NCI-H2196 treated with DMSO at 0.1 percent for 48 hours (cell line): ENCODE results near the gene HOXA3.
A peak's percentile ranks its signal among the peaks of the same experiment; 100 is the strongest.

Experiments used
- DNase-seq: peaks from one replicate; lab custom pipeline; 2025; ENCODE audit not compliant: unreplicated experiment; lab: John Stamatoyannopoulos, UW

HOXA3 gene

DNA sequence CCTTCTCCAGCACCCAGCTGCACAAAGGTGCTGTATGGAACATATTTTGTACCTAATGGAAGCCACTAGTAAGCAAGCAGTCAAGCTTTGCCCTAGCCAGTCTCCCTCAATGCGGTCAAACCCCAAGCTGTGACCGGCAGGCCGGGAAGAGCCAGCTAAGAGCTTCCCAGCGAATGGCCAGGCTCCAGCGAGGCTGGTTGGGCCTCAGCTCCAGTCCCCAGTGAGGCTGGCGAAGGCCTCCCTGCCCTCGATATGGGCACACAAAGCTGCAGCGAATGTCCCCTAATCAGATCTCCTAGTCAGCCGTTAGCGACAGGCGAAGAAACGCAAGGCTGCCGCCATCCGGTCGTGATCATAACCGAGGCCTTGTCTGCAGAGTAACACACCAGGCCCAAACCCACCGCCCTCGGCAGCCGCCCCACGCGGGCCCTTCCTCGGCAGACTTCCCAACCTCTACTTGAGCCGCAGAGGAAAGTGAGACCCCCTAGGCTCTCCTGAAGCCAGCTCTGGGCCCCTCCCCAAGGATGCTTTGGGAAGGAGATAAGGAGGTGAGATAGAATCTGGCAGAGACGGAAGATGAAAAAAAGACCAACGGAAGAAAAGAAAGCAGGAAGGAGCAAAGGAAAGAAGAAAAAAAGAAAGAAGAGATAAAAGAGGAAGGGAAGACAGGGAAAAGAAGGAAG is 16.0 kb upstream of the HOXA3 start:
- DNase-seq: no peak

DNA sequence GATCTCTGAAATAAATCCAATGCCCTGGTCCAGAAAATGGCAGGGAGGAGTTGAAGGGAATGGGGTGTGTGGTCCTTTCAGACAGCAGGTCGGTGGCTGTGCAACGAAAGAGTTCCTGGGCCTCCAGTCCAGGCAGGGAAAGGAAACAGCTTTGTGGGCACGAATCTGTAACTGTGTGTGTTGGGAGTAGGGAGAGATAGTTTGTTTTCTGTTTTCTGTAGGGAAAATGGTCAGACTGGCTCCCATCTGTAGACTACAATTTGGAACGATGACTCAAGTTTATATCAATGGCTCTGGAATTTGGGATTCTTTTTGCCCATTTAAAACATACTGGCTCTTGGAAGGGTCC is 15.5 kb upstream of the HOXA3 start:
- no peak for DNase-seq

DNA sequence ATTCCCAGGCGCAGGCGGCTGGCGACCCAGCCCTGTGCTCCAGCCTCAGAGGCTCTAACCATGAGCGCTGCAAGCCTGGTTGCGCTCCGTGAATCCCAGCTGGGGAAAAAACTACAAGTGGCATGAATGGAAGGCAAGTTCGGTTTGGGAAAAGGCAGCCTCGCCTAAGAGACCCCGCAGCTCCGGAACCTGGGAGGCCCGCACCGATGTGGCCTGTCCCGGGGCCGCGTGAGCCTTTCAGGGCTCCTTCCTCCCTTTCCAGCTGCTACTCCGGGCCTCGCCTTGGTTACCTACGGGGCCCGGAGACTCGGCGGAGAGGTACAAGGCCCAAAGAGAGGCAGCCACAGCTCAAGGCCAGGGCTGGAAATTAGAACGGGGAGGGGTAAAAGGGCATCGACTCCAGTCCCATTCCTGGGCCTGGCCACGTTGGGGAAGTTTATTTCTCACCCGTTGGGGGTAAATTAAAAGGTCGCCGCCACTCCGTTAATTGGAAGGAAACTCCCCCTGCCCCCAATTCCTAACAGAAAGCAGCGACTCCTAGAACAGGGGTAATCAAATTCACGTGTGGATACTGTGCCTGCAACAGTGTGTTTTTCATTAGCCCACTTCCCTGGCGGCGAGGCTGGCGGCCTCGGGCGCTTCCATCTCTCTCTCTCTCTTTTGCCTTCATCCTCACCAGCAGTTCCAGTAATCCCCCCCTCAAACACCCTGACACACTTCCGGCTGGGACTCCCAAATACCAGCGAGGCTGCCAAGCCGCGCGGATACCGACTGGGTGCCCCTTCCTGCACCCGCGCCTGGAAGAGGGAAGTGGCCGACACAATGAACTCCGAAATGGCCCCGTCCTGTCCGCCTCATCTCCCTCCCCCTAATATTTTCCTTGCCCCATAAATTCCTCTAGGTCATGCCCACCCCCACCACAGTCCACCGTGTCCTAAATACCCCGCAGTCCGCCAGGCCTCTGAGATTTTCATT is 14.4 kb upstream of the HOXA3 start:
- no peak for DNase-seq

DNA sequence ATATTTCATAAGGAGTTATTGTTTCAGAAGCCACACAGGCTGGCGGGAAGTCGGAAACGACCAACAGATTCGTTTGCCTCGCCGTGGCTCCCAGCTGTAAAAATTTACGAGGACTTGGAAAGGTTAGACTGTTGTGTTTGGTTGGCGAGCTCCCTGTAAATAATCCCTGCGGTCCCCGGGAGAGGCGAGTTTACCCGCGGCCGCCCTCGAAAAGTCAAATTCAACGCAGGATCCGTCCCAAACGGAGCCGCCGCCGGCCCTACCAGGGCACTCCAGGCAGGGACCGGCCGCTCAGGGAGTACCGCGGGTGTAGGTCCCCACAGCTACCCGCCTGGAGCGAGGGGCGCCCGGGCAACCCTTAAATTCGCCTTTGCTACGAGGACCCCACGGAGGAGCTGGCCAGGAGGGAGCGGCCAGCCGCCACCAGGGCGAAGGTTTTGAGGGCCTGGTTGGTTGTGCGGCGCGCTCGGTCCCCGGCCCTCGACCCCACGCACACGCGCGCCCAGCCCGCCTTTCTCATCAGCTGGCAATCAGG is 13.7 kb upstream of the HOXA3 start:
- DNase-seq: no peak

DNA sequence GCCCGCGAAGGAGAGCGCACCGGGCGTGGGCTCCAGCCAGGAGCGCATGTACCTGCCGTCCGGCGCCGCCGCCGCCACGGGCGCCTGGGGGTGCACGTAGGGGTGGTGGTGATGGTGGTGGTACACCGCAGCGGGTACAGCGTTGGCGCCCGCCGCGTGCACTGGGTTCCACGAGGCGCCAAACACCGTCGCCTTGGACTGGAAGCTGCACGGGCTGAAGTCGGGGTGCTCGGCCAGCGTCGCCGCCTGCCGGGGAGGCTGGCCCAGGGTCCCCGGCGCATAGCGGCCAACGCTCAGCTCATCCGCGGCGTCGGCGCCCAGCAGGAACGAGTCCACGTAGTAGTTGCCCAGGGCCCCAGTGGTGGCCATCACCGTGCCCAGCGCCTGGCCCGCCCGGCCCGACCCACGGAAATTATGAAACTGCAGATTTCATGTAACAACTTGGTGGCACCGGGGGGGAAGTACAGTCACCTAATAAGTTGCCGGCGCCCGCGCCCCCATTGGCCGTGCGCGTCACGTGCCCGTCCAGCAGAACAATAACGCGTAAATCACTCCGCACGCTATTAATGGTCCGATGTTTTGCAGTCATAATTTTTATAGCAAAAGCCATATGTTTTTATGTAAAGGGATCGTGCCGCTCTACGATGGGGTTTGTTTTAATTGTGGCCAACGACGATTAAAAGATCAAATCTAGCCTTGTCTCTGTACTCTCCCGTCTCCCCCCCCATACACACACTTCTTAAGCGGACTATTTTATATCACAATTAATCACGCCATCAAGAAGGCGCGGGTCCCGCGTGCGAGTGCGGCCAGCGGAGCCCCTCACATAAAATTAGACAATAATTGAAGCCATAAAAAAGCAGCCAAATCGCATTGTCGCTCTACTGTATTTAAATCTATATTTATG is 13.0 kb upstream of the HOXA3 start, which contains the start of gene HOXA9:
Gene HOXA9, minus strand, starts transcription at position 449 of the 907 bp plus-strand sequence. Its CDS starts 80 bp downstream, at position 369.
- DNase-seq: no peak

DNA sequence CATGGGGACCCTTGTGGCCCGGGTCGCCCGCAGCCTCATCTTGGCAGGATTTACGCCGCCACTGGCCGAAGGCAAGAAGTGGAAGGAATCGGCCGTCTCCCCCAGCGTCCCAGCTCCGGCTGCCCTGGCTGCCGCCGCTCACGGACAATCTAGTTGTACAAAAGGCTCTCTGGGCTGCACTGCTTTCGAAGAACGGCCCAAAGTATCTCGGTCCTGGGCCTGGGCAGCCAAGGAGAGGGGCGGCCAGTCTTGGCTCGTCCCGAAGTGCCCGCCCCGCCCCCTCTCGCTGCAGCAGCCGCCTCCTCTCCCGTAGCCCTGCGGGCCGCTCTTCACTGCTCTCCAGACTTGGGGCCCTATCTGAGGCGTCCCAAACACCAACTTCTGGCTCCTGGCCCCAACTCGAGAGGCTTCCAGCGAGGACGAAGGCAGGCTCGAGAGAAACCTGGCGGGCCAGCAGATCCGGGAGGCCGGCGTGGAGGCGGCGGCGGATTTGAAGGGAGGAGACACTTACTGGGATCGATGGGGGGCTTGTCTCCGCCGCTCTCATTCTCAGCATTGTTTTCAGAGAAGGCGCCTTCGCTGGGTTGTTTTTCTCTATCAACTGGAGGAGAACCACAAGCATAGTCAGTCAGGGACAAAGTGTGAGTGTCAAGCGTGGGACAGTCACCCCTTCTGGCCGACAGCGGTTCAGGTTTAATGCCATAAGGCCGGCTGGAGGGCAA is 12.1 kb upstream of the HOXA3 start:
- DNase-seq: no peak

DNA sequence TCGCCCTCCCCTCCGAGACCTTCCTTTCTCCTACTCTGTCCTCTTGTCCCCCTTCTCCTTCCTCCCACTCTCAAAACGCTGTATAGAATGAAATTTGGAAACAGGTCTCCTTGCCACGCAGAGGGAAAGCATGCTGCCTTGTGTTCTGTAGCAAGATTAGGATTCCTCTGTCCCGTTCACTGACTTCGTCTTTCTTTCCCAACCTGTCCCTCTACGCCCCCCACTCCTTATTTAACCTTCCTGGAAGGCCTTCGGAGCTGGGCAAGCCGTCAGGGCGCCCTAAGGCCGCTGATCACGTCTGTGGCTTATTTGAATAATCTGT is 11.6 kb upstream of the HOXA3 start:
- DNase-seq: no peak

DNA sequence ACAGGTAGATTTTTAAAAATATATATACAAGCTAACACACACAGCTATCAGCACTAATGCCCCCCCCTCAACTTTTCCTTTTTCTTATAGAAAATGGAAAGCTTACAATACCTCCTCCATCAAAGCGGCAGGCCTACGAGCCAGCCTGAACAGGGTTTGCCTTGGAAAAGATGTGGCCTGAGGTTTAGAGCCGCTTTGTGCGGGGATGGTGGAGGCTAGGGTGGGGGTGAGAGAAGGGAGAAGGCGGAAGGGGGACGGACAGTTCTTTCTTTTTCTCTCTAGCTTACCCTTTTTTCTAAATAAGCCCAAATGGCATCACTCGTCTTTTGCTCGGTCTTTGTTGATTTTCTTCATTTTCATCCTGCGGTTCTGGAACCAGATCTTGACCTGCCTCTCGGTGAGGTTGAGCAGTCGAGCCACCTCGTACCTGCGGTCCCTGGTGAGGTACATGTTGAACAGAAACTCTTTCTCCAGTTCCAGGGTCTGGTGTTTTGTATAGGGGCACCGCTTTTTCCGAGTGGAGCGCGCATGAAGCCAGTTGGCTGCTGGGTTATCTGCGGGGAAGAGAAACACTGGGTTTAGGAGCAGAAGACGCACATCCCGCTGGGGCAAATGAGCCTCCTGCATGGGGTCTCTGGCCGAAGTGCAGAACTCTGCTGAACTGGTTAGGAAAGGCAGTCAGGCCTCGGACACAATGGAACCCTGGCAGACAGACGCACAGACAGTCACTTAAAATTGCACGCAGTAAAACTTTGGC is 11.1 kb upstream of the HOXA3 start:
- no peak for DNase-seq

DNA sequence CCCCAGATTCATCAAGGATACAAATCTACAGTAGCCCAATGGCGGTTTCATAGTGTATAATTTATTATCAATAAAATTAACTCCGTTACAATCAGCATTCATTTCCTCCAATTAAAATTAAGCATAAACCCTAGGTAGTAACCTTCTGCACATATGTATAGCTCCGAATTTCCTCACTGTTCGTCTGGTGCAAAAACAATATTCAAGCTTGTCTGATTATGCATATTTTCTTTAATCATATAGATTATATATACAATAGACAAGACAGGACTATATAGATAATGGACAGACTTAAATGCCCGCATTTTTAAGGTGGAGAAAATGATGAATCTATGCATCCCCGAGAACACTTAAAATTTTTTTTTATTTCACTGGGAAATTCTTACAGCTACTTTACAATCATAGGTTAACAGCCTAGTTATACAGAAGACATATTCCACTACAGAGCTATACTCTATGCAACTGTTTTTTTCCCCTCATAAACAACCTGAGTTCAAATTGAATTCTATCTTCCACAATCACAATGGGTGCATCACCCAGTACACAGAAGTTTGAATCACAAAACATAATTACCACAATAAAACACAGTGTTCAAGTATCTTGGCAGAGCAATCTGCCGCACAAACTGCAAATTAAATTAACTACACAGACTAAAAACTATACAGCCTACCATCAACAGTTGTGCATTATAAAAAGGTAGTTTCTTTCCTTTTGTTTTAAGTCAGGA is 10.3 kb upstream of the HOXA3 start:
- DNase-seq: no peak

DNA sequence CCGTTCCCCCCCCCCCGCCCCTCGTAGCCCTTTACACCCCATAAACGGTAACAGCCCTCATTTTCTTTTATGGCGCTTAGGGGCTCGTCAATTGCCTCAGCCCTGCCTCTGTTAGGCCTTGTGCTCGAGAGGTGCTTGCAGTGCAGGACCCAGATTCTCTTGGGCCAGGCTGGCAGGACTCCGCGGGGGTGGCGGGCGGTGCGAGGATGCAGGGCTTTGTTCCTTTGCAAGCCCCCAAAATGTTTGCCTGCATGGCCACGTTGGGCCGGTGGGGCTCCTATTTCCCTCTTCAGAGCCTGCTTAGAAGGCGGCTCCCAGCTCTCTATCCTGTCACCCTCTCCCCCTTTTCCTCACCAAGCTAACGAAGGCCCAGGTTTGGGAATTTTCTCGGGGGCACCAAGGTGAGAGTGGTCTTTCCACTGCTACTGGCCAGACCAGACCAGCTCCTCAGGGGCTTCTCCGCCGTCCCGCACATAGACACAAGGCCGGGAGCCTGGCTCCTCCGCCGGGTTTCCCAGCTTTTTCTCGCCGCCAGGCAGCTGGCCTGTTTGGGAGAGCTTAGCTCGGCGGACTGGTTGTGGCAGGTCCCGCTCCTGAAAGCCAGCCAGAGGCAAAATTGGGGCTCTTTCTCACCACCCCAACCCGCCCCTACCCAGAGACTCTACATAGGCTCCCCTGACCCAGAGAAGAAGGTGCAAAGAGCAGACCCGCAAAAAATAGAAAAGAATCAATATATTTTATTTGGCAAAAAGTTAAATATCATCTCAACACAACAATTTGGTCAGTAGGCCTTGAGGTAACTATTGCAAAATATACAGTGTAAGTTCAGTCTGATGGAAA is 9.6 kb upstream of the HOXA3 start:
- no peak for DNase-seq

DNA sequence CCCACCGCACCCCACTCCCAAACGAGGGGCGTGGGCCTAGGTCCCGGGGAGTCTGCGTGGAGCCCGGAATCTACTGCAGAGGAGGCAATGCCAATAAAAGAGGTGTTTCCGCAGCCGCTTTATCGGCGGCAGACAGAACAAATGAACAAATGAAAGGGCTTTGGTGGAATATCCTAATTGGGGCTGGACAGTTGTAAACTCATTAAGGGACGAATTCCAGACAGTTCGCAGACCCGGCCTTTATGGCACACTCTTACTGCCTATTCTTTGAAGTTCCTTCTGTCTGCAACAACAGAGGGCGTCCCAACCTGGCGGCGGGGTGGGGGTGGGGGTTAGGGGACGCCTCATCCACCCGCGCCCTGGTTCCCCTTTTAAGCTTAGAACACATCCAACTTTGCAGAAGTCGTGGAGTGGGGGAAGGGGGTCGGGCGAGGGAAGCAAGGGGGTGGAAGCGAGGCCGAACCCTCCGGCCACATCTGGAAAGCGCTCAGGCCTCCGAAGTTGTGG is 8.9 kb upstream of the HOXA3 start:
- no peak for DNase-seq

DNA sequence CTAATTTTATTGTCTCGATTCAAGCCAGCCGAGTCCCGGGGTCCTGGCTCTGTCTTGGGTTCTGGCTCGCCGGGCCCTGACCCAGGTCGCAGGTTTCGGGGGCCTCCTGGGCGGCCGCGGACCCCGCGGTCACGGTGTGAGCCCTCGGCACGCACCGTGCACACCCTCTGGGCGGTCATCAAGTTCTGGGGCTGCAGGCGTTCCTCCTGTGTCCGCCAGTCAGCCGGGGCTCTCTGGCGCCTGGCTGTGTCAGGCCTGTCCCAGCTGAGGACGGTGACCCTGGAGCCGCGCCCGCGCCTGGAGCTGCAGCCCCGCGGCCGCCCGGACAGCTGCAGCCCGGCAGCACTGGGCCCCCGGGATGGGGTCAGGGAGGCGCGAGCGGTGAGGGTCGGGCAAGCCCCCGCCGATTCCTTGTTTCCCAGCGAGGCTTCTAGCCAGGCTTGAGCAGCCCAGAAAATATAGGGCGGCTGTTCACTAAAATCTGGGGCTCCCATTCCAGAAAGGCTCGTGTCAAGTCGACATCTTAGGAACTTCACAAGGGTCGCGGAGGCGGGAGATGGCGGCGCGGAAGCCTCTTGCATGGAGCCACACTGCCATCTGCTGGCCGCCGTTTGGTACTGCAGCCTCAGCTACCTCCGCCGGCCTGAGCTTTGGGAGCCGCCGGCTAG is 8.3 kb upstream of the HOXA3 start:
- peak; percentile 51 for DNase-seq

DNA sequence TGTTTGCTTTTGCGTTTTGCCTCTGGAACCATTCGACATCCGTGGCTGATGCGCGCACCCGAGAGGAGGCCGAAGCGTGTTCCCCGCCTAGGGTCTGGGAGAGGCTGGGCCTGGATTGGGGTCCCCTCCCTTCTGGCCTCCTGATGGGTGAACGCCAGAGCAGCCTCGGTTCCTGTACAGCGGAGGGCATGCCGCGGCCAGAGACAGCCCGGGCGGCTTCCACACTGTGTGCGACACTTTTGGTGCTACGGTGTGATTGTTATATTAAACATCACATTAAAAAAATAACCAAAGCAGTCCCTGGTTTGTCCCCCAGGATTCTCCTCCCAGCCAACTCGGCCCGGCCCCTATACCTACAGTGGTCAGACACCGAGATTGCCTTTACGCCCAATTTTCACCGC is 7.8 kb upstream of the HOXA3 start:
- DNase-seq: no peak

DNA sequence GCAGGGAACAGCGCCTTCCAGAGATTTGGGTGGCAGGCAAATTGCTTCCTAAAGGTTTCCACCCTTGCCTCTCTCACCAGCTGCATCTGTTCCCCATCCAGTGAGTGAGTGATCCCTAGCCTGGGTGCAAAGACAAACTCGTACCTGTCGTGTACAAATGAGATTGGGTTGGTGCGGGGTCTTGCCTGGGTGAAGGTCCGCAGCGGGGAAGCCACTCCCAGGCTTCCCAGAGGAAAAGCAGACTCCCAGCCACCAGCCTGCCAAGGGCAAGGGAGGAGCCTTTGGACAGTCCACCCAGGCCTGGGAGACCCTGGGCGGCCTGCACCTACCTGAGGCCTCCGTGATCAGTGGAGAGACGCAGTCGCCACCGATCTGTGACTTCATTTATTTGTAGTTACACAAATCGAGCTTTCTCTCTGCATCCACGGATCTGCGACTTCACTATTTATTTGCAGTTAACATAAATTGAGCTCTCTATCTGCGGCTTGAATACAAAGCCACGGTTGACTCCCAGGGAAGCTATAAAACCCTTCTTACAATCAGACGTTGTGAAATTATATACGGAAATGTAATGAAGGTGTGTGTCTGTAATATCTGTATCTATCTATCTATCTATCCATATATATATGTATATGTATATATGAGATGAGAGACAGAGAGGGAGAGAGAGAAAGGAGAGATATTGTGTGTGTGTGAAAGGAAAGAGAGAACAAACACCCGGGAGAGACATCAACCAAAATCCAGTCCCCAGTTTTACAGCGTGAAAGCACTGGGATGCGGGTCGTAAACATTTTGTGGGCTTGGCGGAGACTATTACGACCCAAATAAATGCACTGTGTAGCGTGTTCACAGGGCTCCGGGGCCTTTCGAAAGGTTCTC is 7.1 kb upstream of the HOXA3 start:
- DNase-seq: no peak

DNA sequence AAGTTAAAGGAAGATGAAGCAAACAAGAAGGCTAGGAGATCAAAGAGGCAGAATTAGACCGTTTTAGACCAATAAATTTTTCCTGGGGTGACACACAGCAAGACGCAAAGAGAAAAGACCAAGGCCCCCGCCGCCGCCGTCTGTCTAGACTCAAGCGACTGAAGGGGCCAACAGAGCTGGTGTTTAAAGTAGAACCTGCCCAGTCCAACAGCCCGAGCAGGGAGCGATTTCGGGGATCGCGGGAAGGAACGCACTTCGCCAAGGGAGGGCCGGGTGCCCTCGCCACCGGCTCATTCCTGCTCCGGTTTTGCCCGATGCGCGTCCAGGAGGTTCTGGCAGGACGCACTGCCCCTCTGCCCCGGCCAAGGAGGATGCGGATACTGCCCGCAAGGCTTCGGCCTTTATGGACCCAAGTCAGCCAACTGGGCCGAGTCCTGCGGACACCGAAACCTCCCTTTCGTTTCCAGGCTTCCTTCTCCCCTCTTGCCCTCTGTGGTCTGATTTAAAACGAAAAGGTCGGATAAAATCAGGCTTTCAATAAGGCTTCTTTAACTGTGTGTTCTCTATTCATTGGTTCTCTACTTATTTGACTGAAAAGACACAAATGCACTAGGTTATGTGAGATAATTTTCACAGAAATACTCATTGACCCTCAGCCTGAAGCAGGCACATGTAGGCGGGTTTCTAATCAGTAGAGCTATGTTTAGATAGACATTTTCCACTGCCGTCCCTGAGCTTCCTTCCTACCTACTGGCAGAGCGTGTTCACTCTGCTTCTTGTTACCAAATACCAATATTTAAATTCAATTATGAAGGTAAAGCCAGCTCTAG is 6.3 kb upstream of the HOXA3 start:
- no peak for DNase-seq
